Neural cell (in vitro differentiated cells): ENCODE measurements around the gene PIGP. TPM values are rescaled to one million over a fixed set of nuclear protein-coding genes. Genes with fewer than 3 reads are reported as not detected.

ENCODE experiments used
- H2AFZ ChIP-seq: fragments of 200-600, 300-800 bp; sonication (generic), shearing (Covaris generic); 2 replicates; pipeline ENCODE4 v1.6.0; 2014; ENCODE audit warnings: low read depth, mild to moderate bottlenecking, antibody characterized with exemption, low read length, moderate library complexity
- H3F3A ChIP-seq: fragments of 200-600 bp; shearing (Covaris generic); 2 replicates; pipeline ENCODE4 v1.6.1; 2016; ENCODE audit warnings: mild to moderate bottlenecking, moderate library complexity, mixed read lengths, antibody characterized with exemption, low read length; ENCODE audit not compliant: insufficient read depth, poor library complexity, severe bottlenecking
- H3K27ac ChIP-seq: fragments of 200-600, 300-800 bp; sonication (generic), shearing (Covaris generic); 2 replicates; pipeline ENCODE4 v1.5.1; 2014; ENCODE audit warnings: mild to moderate bottlenecking, low read length, moderate library complexity
- H3K27me3 ChIP-seq: fragments of 300-800, 200-600 bp; sonication (generic), shearing (Covaris generic); 2 replicates; pipeline ENCODE4 v1.6.0; 2014; ENCODE audit warnings: mild to moderate bottlenecking, low read depth, low read length, moderate library complexity; ENCODE audit not compliant: insufficient read depth
- H3K36me3 ChIP-seq: fragments of 300-800, 200-600 bp; sonication (generic), shearing (Covaris generic); 2 replicates; pipeline ENCODE4 v1.5.1; 2014; ENCODE audit warnings: mild to moderate bottlenecking, antibody characterized with exemption, low read length, moderate library complexity; ENCODE audit not compliant: insufficient read depth
- H3K4me2 ChIP-seq: fragments of 300-800, 200-600 bp; sonication (generic), shearing (Covaris generic); 2 replicates; pipeline ENCODE4 v1.6.0; 2014; ENCODE audit warnings: mild to moderate bottlenecking, low read length
- H3K4me3 ChIP-seq: fragments of 300-800, 200-600 bp; sonication (generic), shearing (Covaris generic); 2 replicates; pipeline ENCODE4 v1.5.1; 2014; ENCODE audit warnings: mild to moderate bottlenecking, low read length, moderate library complexity
- H3K79me2 ChIP-seq: fragments of 200-600 bp; shearing (Covaris generic); replicated peaks from 2 replicates; pipeline ENCODE4 v1.6.0; 2014; ENCODE audit warnings: mild to moderate bottlenecking, low read length, moderate library complexity; ENCODE audit not compliant: insufficient read depth
- H3K9ac ChIP-seq: fragments of 300-800, 200-600 bp; sonication (generic), shearing (Covaris generic); 2 replicates; pipeline ENCODE4 v1.6.1; 2016; ENCODE audit warnings: mild to moderate bottlenecking, low read length, mixed read lengths
- H3K9me2 ChIP-seq: fragments of 200-600 bp; shearing (Covaris generic); 2 replicates; pipeline ENCODE4 v1.6.1; 2016; ENCODE audit warnings: mild to moderate bottlenecking, low read length, mixed read lengths; ENCODE audit not compliant: insufficient read depth
- H3K9me3 ChIP-seq: fragments of 200-600, 300-800 bp; sonication (generic), shearing (Covaris generic); 2 replicates; pipeline ENCODE4 v1.6.1; 2016; ENCODE audit warnings: mild to moderate bottlenecking, mixed run types, low read length, moderate library complexity, mixed read lengths
- H4K20me1 ChIP-seq: fragments of 200-600 bp; shearing (Covaris generic); 2 replicates; pipeline ENCODE4 v1.6.1; 2016; ENCODE audit warnings: mild to moderate bottlenecking, mixed run types; ENCODE audit not compliant: insufficient read depth
- CTCF ChIP-seq: fragments of 450-650 bp; IDR thresholded peaks from 2 replicates; pipeline ENCODE4 v1.5.1; 2014; ENCODE audit warnings: antibody characterized with exemption, mild to moderate bottlenecking, moderate library complexity; ENCODE audit not compliant: poor library complexity, severe bottlenecking
- EP300 ChIP-seq: fragments of 450-650 bp; conservative IDR thresholded peaks from 2 replicates; pipeline ENCODE4 v1.6.1; 2014; ENCODE audit warnings: antibody characterized with exemption, mild to moderate bottlenecking, moderate library complexity; ENCODE audit not compliant: poor library complexity, severe bottlenecking
- EZH2 ChIP-seq: fragments of 200-600, 300-800 bp; shearing (Covaris generic), sonication (generic); IDR thresholded peaks from 2 replicates; pipeline ENCODE4 v1.6.1; 2014; ENCODE audit warnings: antibody characterized with exemption, low read length, borderline replicate concordance, mild to moderate bottlenecking; ENCODE audit not compliant: insufficient read depth, poor library complexity, severe bottlenecking
- MXI1 ChIP-seq: fragments of 450-650 bp; conservative IDR thresholded peaks from 2 replicates; pipeline ENCODE4 v1.6.1; 2014; ENCODE audit warnings: antibody characterized with exemption, mild to moderate bottlenecking; ENCODE audit not compliant: poor library complexity, severe bottlenecking
- POLR2AphosphoS5 ChIP-seq: IDR thresholded peaks from 2 replicates; pipeline ENCODE4 v1.6.1; 2012
- RAD21 ChIP-seq: fragments of 450-650 bp; conservative IDR thresholded peaks from 2 replicates; pipeline ENCODE4 v1.6.1; 2014; ENCODE audit warnings: antibody characterized with exemption, mild to moderate bottlenecking, moderate library complexity
- REST ChIP-seq: IDR thresholded peaks from 2 replicates; pipeline ENCODE4 v1.6.1; 2012; ENCODE audit warnings: borderline replicate concordance
- SMC3 ChIP-seq: fragments of 450-650 bp; conservative IDR thresholded peaks from 2 replicates; pipeline ENCODE4 v1.6.1; 2014; ENCODE audit warnings: antibody characterized with exemption, mild to moderate bottlenecking, moderate library complexity; ENCODE audit not compliant: poor library complexity
- TAF1 ChIP-seq: IDR thresholded peaks from 2 replicates; pipeline ENCODE4 v1.6.1; 2012; ENCODE audit warnings: low read depth
- polyA plus RNA-seq: library from polyadenylated mRNA; depleted of rRNA; stranded (reverse); fragments of >200 nt; gene quantifications from 2 replicates; pipeline ENCODE4 v1.2.3, GENCODE V29; 2014
- small RNA-seq, 3 experiments: library from RNA; depleted of rRNA; stranded (forward); fragments of <200 nt; gene quantifications; one replicate each; pipeline ENCODE3, GENCODE V24; 2012

Gene PIGP
- polyA plus RNA-seq, 1 donor from 2014 or later: 38.5 TPM

- no peaks in the 10 kb centered on the region for H3F3A ChIP-seq
- no peaks in the 10 kb centered on the region for H3K9me2 ChIP-seq
- H3K9me3 ChIP-seq: no peaks in the 10 kb centered on the region
- H3K27ac ChIP-seq: peak overlapping the region; percentile 65
- H3K27me3 ChIP-seq: no peaks in the 10 kb centered on the region
- peak overlapping the region; percentile 16 for H3K9ac ChIP-seq
- no peaks in the 10 kb centered on the region for H4K20me1 ChIP-seq
- H3K79me2 ChIP-seq: no peaks in the 10 kb centered on the region
- H3K4me2 ChIP-seq: no peak overlapping the region
- peak overlapping the region; percentile 67 for H2AFZ ChIP-seq
- peak; percentile 79 for TF ChIP-seq REST
- TF ChIP-seq POLR2AphosphoS5: peak; percentile 44
- peak; percentile 32 for TF ChIP-seq SMC3
- TF ChIP-seq TAF1: no peak
- TF ChIP-seq RAD21: peak; percentile 17
- no peak overlapping the region for H3K4me3 ChIP-seq
- no peaks in the 10 kb centered on the region for H3K36me3 ChIP-seq
These were observed 46.4 kb downstream of the PIGP start for GRCh38 chr21:37026499-37026898.

- no peak overlapping the region for H2AFZ ChIP-seq
- H3K9me3 ChIP-seq: no peaks in the 10 kb centered on the region
- H3F3A ChIP-seq: no peaks in the 10 kb centered on the region
- no peak overlapping the region for H3K27ac ChIP-seq
- H3K9ac ChIP-seq: no peak overlapping the region
- H4K20me1 ChIP-seq: no peaks in the 10 kb centered on the region
- no peaks in the 10 kb centered on the region for H3K9me2 ChIP-seq
- H3K4me2 ChIP-seq: no peak overlapping the region
- H3K4me3 ChIP-seq: no peak overlapping the region
- H3K27me3 ChIP-seq: no peaks in the 10 kb centered on the region
- TF ChIP-seq REST (no peak), EP300 (no peak), POLR2AphosphoS5 (no peak), MXI1 (no peak), TAF1 (no peak), SMC3 (no peak), RAD21 (no peak), EZH2 (no peak), CTCF (no peak)
- H3K79me2 ChIP-seq: no peaks in the 10 kb centered on the region
- H3K36me3 ChIP-seq: no peaks in the 10 kb centered on the region
These were observed 54.8 kb downstream of the PIGP start for GRCh38 chr21:37017951-37018679.

Small RNAs within 50 kb of the gene (small RNA-seq; reads per million reads assigned to genes)
- 0 to 0.08 (median 0) reads per million in 3 experiments for gene RNU6-696P

Other genes starting within 250 kb of the PIGP start
- gene HLCS, start 106.4 kb downstream of the PIGP start, polyA plus RNA-seq: 11.5 and 12.1 TPM in 2 replicates
- 0.24 and 0.76 TPM in 2 replicates for gene RIPPLY3, start 66.4 kb downstream of the PIGP start, polyA plus RNA-seq
- 332 and 351 TPM in 2 replicates for gene TTC3, start 183 bp upstream of the PIGP start, polyA plus RNA-seq
- 46.9 and 55.5 TPM in 2 replicates for gene VPS26C, start 194.3 kb upstream of the PIGP start, polyA plus RNA-seq